Temporal lobe (tissue), 2 donors: ENCODE results near the gene NIF3L1. TPM values are rescaled to one million over a fixed set of nuclear protein-coding genes. Genes with fewer than 3 reads are reported as not detected.

Experiments used
- small RNA-seq: library from RNA; depleted of rRNA; stranded (forward); fragments of <200 nt; gene quantifications from one replicate; pipeline ENCODE3, GENCODE V24; 2014; ENCODE audit warnings: low replicate concordance
- total RNA-seq: library from RNA; depleted of rRNA; stranded (reverse); fragments of >200 nt; gene quantifications from one replicate; pipeline ENCODE4 v1.2.3, GENCODE V29; 2014

Gene NIF3L1
- total RNA-seq, 1 donor from 2014 or later: 22.9 TPM

Small RNA genes within 50 kb of the gene (small RNA-seq; reads per million reads assigned to genes)
- gene RF00019 (not detected), gene RNA5SP115 (not detected), gene RNU6-312P (not detected), gene RNU6-762P (not detected)

Other genes starting within 250 kb of the NIF3L1 start
- gene BZW1, start 77.5 kb upstream of the NIF3L1 start, total RNA-seq: 350 TPM
- gene CLK1, start 24.7 kb upstream of the NIF3L1 start, total RNA-seq: 168 TPM
- gene PPIL3, start 294 bp upstream of the NIF3L1 start, total RNA-seq: 33.2 TPM
- 17.2 TPM for gene ORC2, start 74.3 kb downstream of the NIF3L1 start, total RNA-seq
- 42.0 TPM for gene HYCC2, start 182.3 kb downstream of the NIF3L1 start, total RNA-seq
- gene NDUFB3, start 182.6 kb downstream of the NIF3L1 start, total RNA-seq: 32.7 TPM
- 26.6 TPM for gene CFLAR, start 226.8 kb downstream of the NIF3L1 start, total RNA-seq